NOMO-1 treated with DMSO at 0.1 percent for 48 hours (cell line): ENCODE results near the gene ATXN7L1.
"Not testable (repeated sequence)": the region's sequence is repeated elsewhere in the genome, so short reads cannot be mapped to it uniquely, and the experiment has no call there.

Experiments
- DNase-seq: peaks from one replicate; lab custom pipeline; 2025; ENCODE audit not compliant: unreplicated experiment; lab: John Stamatoyannopoulos, UW

ATXN7L1 gene

DNA sequence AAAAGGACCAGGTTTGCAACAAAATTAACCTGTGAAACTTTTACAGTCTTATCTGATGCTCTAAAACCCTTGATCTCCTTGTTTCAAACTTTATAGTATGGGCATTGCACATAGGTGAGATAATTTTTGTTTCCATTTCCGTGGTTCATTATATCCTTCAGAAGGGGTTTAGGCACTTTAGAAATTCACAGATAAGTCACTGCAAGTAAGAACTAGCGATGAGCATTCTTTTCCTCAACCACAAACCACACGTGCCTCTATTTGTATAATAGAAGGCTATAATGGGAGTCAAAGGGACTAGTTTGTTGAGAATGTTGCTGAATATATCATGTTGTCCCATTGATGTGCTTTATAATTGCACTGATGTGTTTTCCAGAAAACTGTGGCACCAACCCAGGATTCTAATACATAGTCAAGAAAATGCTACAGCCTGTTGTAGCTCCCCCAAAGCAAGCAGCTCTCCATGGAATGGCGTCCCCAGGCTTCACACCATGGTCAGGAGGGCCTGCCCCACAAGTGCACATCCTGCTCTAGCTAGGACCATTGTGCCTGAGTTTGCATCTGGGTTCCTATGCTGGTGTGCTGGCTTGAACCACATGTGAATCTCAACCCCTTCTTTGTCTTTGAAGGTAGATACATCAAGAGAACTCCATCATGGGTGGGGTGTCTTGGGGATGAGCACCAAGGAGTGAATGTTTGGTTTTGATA, 14.0 kb upstream of the ATXN7L1 start:
- DNase-seq: no peak

- no peak for DNase-seq
These were observed 11.3 kb upstream of the ATXN7L1 start for GRCh38 chr7:105887569-105888189.

- DNase-seq: no peak
These were observed 10.4 kb upstream of the ATXN7L1 start for GRCh38 chr7:105886776-105887175.

- no peak for DNase-seq
These were observed 9.2 kb upstream of the ATXN7L1 start for GRCh38 chr7:105885387-105886111.

GRCh38 chr7:105883179-105883578, 6.8 kb upstream of the ATXN7L1 start:
- DNase-seq: not testable (repeated sequence)

DNA sequence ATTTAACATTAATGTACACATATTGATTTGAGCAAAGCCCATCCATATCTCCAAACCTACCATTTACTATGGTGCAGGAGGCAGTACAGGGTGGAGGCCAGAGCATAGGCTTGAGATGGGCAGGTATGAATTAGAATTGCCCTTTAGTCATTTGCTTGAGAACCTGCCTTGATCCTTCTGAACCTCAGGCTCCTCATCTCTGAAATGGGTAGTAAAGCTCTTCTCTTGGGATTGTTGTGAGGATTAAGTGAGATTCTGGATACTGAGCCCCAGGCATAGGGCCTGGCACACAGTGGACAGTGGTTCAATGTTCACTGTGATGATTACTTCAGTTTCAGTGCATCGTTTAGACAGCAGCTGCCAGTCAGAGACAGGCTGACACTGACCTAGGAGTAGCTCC, 5.0 kb upstream of the ATXN7L1 start:
- DNase-seq: no peak

- no peak for DNase-seq
These were observed 4.4 kb upstream of the ATXN7L1 start for GRCh38 chr7:105880571-105881330.

- no peak for DNase-seq
These were observed 3.4 kb upstream of the ATXN7L1 start for GRCh38 chr7:105879782-105880181.

DNA sequence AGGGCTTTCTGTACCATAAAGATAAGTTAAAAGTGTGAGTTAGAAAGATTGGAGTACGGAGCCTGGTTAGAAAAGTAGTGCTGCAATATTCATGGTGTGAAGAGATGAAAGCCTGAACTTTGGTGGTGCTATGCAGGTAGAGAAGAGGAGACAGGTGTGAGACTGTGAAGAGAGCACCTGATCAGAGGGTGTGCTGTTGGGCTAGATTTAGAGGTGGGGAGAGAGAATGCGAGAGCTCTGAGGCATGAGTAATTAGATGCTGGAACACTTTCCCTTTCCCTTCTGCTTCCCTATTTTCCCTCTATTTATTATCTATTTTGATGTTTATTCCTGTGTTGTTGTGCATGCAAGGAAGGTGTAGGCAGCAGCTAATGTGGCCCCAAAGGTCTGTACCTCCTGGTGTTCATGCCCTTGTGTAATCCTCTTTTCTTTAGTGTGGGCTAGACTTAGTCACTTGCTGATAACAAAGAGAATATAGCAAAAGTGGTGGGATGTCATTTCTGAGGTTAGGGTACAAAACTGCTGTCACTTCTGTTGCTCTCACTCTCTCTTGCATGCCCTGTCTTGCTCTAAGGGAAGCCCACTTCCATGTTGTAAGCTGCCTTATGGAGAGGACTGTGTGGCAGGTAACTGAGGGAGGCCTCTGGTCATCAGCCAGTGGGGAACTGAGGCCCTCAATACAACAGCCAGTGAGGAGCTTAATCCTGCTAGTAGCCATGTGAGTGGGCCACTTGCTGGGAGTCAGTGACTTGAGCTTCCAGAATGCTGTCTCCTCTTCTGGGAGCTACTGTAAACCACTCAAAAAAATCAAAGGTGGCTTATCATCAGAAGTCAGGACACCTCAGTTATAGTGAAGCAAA, 2.6 kb upstream of the ATXN7L1 start:
- no peak for DNase-seq

DNA sequence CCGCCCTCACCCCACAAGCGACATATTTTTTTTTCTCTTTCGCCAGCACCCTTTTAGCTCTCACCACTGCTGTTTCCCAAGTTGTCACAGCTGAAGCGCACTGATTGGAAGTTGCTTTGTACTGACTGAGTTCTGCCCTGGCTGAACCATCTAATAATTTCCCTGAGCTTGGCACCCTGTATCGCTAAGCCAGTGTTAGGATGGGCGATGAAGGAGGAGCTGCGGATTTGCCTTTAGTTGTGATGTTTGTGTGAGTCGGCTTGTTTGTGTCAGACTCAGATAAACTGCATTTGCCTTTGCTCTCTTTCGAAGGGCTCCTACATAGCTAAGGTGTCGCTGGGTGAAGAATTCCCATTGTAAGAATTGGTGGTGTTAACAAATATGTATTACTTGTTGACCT, 1.3 kb upstream of the ATXN7L1 start:
- no peak for DNase-seq

- DNase-seq: no peak
These were observed 684 bp upstream of the ATXN7L1 start for GRCh38 chr7:105876964-105877601.

DNA sequence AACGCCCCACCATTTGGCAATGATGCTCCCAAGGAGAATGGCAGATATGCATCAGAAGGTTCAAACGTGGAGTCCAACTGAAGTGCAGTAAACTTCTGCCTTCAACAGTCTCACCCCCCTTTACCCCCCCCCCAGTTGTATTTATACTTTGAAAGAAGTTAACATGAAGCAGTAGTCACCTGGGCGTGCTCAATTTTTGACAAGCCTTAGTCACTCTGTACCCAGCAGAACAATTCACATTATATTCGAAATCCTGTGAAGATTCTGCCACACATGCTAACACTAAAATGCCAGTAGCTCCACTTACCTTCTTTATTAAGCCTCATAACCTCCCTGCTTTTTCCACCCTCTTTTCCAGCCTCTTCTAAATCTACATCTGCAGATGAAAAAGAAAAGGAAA, 894 bp downstream of the ATXN7L1 start:
- DNase-seq: no peak

GRCh38 chr7:105874055-105874454, 2.3 kb downstream of the ATXN7L1 start:
- no peak for DNase-seq

DNA sequence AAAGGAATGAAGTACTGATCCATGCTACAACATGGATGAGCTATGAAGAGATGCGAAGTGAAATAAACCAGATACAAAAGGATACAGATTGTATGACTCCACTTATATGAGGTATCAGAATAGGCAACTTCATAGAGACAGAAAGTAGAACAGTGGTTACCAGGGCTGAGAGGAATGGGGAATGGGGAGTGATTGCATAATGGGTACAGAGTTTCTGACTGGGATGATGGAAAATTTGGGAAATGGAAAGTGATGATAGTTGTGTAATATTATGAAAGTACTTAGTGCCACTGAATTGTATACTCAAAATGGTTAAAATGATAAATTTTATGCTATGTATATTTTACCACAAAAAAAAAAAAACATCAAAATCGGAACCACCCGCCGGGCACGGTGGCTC, 3.9 kb downstream of the ATXN7L1 start:
- no peak for DNase-seq

GRCh38 chr7:105871142-105871541, 5.3 kb downstream of the ATXN7L1 start:
- no peak for DNase-seq

GRCh38 chr7:105866102-105866801, 10.1 kb downstream of the ATXN7L1 start:
- DNase-seq: no peak

GRCh38 chr7:105863876-105864275, 12.5 kb downstream of the ATXN7L1 start:
- no peak for DNase-seq

- no peak for DNase-seq
These were observed 13.6 kb downstream of the ATXN7L1 start for GRCh38 chr7:105862770-105863169.

DNA sequence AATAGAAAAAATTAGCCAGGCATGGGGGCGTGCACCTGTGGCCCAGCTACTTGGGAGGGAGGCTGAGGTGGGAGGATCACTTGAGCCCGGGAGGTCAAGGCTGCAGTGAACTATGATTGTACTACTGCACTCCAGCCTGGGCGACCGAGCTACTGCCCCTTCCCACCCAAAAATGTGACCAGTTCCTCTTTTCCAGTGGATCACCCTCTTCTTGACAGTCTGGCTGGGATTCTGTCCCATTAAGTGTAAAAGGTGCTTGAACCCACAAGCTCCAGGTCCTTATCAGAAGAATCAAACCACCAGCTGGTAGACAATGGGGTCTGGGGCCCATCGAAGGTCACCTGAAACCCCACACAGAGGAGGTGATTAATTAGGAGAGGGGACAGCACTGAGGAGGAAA, 14.1 kb downstream of the ATXN7L1 start:
- no peak for DNase-seq
